Chondrocyte (in vitro differentiated cells): ENCODE results near the gene YIPF5. TPM values are rescaled to one million over a fixed set of nuclear protein-coding genes. Genes with fewer than 3 reads are reported as not detected.

Source experiments
- DNase-seq: peaks from one replicate; pipeline ENCODE4 v3.0.0; 2021; ENCODE audit warnings: mixed read lengths, low spot score
- H3K27ac Mint-ChIP-seq: one replicate; pipeline ENCODE4 v1.8.0; 2021; ENCODE audit warnings: mild to moderate bottlenecking, moderate library complexity, mixed read lengths; ENCODE audit not compliant: unreplicated experiment
- H3K27me3 Mint-ChIP-seq: 2 replicates; pipeline ENCODE4 v1.8.0; 2021; ENCODE audit warnings: low read depth, mixed read lengths
- H3K36me3 Mint-ChIP-seq: 2 replicates; pipeline ENCODE4 v1.8.0; 2021; ENCODE audit warnings: low read depth, mixed read lengths
- H3K4me1 Mint-ChIP-seq: 2 replicates; pipeline ENCODE4 v1.8.0; 2021; ENCODE audit warnings: low read depth, mild to moderate bottlenecking, mixed read lengths
- H3K4me3 Mint-ChIP-seq: one replicate; pipeline ENCODE4 v1.8.0; 2021; ENCODE audit warnings: mild to moderate bottlenecking, moderate library complexity, mixed read lengths; ENCODE audit not compliant: unreplicated experiment
- H3K9me3 Mint-ChIP-seq: 2 replicates; pipeline ENCODE4 v1.8.0; 2021; ENCODE audit warnings: low read depth, mixed read lengths
- long read RNA-seq: library from polyadenylated mRNA; stranded (forward); transcript quantifications from one replicate; pipeline ENCODE4 v2.0.0, GENCODE V29; 2021
- total RNA-seq: library from RNA; stranded (reverse); gene quantifications from 3 replicates; pipeline ENCODE4 v1.2.1, GENCODE V29; 2021
- TF ChIP-seq, protein P1 (sequence below): fragments of 200-600 bp; sonication (generic); IDR thresholded peaks from 2 replicates; pipeline ENCODE4 v1.5.0; 2021; ENCODE audit warnings: antibody characterized with exemption, mild to moderate bottlenecking, moderate library complexity

YIPF5 gene
- total RNA-seq, result 101 to 119 TPM (median 113 TPM) in 3 replicates
- long read RNA-seq, transcript YIPF5-201 (6 exons, 3,147 nt), result major isoform, 221 of 239 reads
- long read RNA-seq, partial matches to known transcripts, result 2 of 239 reads
- long read RNA-seq, other reads (novel, unspliced or antisense), result 11 of 239 reads

DNA sequence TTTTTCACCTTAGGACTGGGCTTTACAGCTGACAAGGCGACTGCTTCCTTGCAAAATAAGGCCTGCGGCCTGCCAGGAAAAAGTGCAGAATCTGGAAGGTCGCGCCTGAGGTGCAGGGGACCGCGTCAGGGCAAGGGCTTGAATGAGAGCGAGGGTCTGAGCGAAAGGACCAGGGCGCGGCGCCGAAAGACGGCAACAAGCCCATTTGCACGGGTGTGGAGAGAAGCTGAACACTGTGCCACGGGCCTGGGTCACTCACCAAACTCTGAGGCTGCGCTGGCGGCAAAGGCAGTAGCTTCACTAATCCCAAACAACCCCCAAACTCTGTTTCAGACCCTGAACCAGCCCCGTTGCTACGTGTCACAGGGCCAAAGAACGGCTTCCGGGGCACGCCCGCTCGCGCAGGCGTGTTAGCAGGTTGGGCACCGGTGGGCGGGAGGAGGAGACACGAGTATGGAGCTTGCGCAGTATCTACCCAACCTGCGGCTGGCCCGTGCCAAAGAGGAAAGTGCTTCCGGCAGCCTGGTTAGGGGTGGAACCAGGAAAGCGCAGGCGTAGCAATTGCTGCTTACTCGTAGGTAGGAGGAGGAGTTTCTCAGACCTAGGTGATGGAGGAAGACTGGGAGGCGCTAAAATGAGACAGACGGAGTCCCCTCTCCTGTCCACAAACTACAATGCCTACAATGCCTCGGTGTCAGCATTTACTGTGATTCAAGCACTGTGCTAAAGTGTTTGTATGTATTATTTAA lies at the start of gene YIPF5, which contains the start of gene KCTD16:
Gene YIPF5, minus strand, starts transcription at position 384 of the 749 bp plus-strand sequence. CDS start 704 bp downstream, outside the sequence.
Gene KCTD16, plus strand, starts transcription at position 598 of the 749 bp plus-strand sequence.
- peak; percentile 98 for DNase-seq
- Mint-ChIP-seq H3K4me3 (peak within 1 kb of the TSS; percentile 94), H3K27me3 (no peaks in the 10 kb centered on the region), H3K36me3 (peaks cover 7% of the 10 kb centered on the region), H3K4me1 (peaks cover 45% of the 10 kb centered on the region), H3K9me3 (no peaks in the 10 kb centered on the region), H3K27ac (peak within 1 kb of the TSS; percentile 89)
- TF ChIP-seq, protein P1, sequence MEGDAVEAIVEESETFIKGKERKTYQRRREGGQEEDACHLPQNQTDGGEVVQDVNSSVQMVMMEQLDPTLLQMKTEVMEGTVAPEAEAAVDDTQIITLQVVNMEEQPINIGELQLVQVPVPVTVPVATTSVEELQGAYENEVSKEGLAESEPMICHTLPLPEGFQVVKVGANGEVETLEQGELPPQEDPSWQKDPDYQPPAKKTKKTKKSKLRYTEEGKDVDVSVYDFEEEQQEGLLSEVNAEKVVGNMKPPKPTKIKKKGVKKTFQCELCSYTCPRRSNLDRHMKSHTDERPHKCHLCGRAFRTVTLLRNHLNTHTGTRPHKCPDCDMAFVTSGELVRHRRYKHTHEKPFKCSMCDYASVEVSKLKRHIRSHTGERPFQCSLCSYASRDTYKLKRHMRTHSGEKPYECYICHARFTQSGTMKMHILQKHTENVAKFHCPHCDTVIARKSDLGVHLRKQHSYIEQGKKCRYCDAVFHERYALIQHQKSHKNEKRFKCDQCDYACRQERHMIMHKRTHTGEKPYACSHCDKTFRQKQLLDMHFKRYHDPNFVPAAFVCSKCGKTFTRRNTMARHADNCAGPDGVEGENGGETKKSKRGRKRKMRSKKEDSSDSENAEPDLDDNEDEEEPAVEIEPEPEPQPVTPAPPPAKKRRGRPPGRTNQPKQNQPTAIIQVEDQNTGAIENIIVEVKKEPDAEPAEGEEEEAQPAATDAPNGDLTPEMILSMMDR, result no peak

DNA sequence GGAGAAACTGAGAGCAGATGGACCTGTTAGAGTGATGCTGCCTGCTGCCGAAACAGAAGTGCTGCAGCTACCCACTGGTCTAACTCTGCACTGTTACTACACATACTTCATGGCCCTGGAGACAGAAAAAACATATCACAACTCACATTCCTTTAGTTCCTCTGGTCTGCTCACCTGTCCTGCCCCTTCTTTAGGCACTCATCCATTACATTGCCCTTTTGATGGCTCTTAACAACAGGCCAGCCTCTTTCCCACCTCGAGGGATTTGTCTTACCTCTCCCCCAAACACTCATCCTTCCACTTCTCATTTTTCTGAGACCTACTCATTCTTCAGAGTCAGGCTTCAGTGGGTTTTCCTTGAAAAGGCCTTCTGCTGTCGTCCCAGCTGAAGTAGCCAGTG lies 49.4 kb upstream of the YIPF5 start:
- TF ChIP-seq, protein P1, result no peak
- DNase-seq, result no peak
- Mint-ChIP-seq H3K27me3 (peaks cover 9% of the 10 kb centered on the region), H3K36me3 (no peaks in the 10 kb centered on the region), H3K27ac (no peak overlapping the region), H3K4me3 (no peak overlapping the region), H3K9me3 (peaks cover 3% of the 10 kb centered on the region), H3K4me1 (no peaks in the 10 kb centered on the region)

DNA sequence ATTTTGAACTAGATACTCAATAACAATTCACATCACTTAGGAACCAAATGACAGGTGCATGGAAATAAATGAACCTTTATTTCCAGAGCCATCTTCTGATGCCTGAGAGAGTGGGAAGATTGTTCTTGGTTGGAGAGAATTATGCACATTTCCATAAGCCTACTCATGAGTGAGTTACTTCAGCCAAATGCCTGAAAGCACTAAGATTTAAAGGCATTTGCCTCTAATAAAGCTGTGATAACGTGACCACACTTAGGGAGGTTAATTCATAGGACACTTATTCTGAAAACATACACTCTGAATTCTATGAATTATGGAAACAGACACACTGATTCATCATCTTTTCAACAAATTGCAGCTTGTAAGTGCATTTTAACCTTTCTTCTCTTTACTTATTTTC lies 40.2 kb upstream of the YIPF5 start:
- H3K9me3 Mint-ChIP-seq, result no peaks in the 10 kb centered on the region
- TF ChIP-seq, protein P1, result no peak
- peaks cover 24% of the 10 kb centered on the region for H3K27me3 Mint-ChIP-seq
- DNase-seq, result no peak
- H3K4me3 Mint-ChIP-seq, result no peak overlapping the region
- H3K27ac Mint-ChIP-seq, result no peak overlapping the region
- peaks cover 2% of the 10 kb centered on the region for H3K36me3 Mint-ChIP-seq
- H3K4me1 Mint-ChIP-seq, result peaks cover 8% of the 10 kb centered on the region

DNA sequence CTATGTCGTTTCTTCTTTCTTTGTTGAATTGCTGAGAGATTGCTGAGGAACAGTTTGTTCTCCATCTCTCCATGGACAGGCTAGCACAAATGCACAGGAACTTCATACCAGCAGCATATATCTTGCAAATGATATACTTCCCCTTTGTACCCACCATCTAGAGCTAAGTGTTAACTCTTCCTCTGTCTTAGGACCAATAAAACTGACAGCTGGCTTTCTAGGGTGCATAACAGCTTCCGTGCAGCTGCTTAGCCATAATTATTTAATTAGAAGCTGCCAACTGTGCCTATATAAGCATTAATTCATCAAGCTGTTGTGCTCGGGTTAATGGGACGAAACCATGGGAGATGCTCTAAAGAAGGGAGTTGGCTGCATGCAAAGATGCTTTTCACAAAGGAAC lies 38.9 kb upstream of the YIPF5 start:
- TF ChIP-seq, protein P1, result no peak
- Mint-ChIP-seq H3K4me3 (no peak overlapping the region), H3K27ac (no peak overlapping the region), H3K4me1 (peaks cover 16% of the 10 kb centered on the region), H3K36me3 (peaks cover 2% of the 10 kb centered on the region), H3K9me3 (no peaks in the 10 kb centered on the region), H3K27me3 (peaks cover 19% of the 10 kb centered on the region)
- DNase-seq, result no peak

DNA sequence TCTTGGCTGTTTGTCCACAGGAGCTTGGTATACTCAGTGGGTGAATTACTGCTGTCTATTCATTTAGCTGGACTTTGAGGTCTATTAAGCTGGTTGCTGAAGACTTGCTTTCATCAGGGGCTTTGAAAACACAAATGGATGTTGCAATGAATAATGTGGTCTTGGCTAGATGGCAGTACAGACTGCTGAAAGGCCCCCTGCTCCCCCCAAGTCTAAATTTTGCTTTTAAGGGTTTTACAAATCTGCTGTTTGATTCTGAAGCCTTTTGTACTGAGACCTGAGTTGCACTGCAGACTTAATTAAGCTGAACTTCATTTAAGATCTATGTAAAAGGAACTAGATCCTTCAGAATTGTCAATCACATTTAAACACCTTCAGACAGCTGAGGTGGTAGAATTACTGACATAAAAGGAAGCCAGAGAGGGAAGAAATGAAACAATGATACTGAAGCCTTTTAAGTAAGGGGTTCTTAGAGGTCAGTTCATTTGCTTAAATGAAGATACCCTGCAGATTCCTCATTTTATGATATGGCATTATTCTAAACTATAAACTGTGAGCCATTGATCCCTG lies 37.5 kb upstream of the YIPF5 start:
- Mint-ChIP-seq H3K4me1 (peaks cover 16% of the 10 kb centered on the region), H3K27ac (no peak overlapping the region), H3K27me3 (peaks cover 11% of the 10 kb centered on the region), H3K9me3 (no peaks in the 10 kb centered on the region), H3K36me3 (no peaks in the 10 kb centered on the region), H3K4me3 (no peak overlapping the region)
- TF ChIP-seq, protein P1, result peak; percentile 27
- no peak for DNase-seq
